ENCODE measurements around the gene DUSP16.

- TF ChIP-seq CTCF (IDR thresholded peaks at IDR 0.05) (no peak), POLR2A (IDR thresholded peaks at IDR 0.05) (no peak)
Observed at GRCh38 chr12:12564911-12565310, 2.2 kb upstream of the DUSP16 start.
